HG02763 (cell line): ENCODE measurements around the gene TMEM209.

Experiments used
- ATAC-seq: cut with Tn5 transposase; IDR thresholded peaks from one replicate; pipeline ENCODE4 v1.9.1; 2021; ENCODE audit warnings: mild to moderate bottlenecking, moderate library complexity; ENCODE audit not compliant: unreplicated experiment

TMEM209 gene

GRCh38 chr7:130145424-130146100, 59.6 kb downstream of the TMEM209 start:
- no peak for ATAC-seq

- ATAC-seq = no peak
Measured at GRCh38 chr7:130144312-130145171, 60.7 kb downstream of the TMEM209 start.

GRCh38 chr7:130143986-130144311, 61.3 kb downstream of the TMEM209 start:
- ATAC-seq = no peak

GRCh38 chr7:130143334-130143732, 61.9 kb downstream of the TMEM209 start:
- no peak for ATAC-seq

- ATAC-seq = no peak
Measured at GRCh38 chr7:130142654-130143333, 62.4 kb downstream of the TMEM209 start.

GRCh38 chr7:130141884-130142653, 63.1 kb downstream of the TMEM209 start:
- no peak for ATAC-seq

- ATAC-seq = no peak
Measured at GRCh38 chr7:130141161-130141883, 63.9 kb downstream of the TMEM209 start.

- ATAC-seq = no peak
Measured at GRCh38 chr7:130140551-130141160, 64.5 kb downstream of the TMEM209 start.

GRCh38 chr7:130139193-130139960, 65.8 kb downstream of the TMEM209 start:
- ATAC-seq = no peak

GRCh38 chr7:130137207-130137606, 68.0 kb downstream of the TMEM209 start:
- no peak for ATAC-seq

GRCh38 chr7:130136579-130137167, 68.5 kb downstream of the TMEM209 start:
- no peak for ATAC-seq

- ATAC-seq = no peak
Measured at GRCh38 chr7:130135208-130136205, 69.7 kb downstream of the TMEM209 start.

GRCh38 chr7:130134726-130135125, 70.5 kb downstream of the TMEM209 start:
- ATAC-seq = no peak

- ATAC-seq = no peak
Measured at GRCh38 chr7:130134106-130134636, 71.0 kb downstream of the TMEM209 start.

GRCh38 chr7:130133029-130133782, 72.0 kb downstream of the TMEM209 start:
- no peak for ATAC-seq

GRCh38 chr7:130131964-130132875, 73.0 kb downstream of the TMEM209 start:
- no peak for ATAC-seq
